Right atrium auricular region (tissue), 2 donors: ENCODE data around the gene SRP19. TPM values are rescaled to one million over a fixed set of nuclear protein-coding genes. Genes with fewer than 3 reads are reported as not detected.

Source experiments
- DNase-seq: peaks from one replicate; pipeline ENCODE4 v3.0.0-alpha.2; 2019; ENCODE audit warnings: low spot score
- H3K27ac ChIP-seq, 2 donors: fragments of 200-600 bp; sonication (generic); 1 replicate in 1 of 2; 2 replicates in 1 of 2; pipeline ENCODE4 v1.5.1; 2016 to 2019
- H3K27me3 ChIP-seq, 2 donors: fragments of 200-600 bp; sonication (generic); one replicate each; pipeline versions ENCODE4 v1.5.1 to v1.6.0; 2017 to 2019
- H3K36me3 ChIP-seq: fragments of 200-600 bp; sonication (generic); one replicate; pipeline ENCODE4 v1.5.1; 2016
- H3K4me1 ChIP-seq, 2 donors: fragments of 200-600 bp; sonication (generic); one replicate each; pipeline versions ENCODE4 v1.5.1 to v1.6.0; 2017 to 2019
- H3K4me3 ChIP-seq, 2 donors: fragments of 200-600 bp; sonication (generic); 1 replicate in 1 of 2; 2 replicates in 1 of 2; pipeline ENCODE4 v1.5.1; 2017 to 2019; ENCODE audit warnings: mild to moderate bottlenecking in 1 of 2, moderate library complexity in 1 of 2
- H3K9me3 ChIP-seq, 2 donors: fragments of 200-600 bp; sonication (generic); one replicate each; pipeline ENCODE4 v1.5.1; 2019
- CTCF ChIP-seq, 2 donors: fragments of 200-600 bp; sonication (generic); IDR thresholded peaks; one replicate each; pipeline ENCODE4 v1.5.1; 2019; ENCODE audit warnings: antibody characterized with exemption in 2 of 2
- total RNA-seq, 2 donors: library from RNA; depleted of rRNA; stranded (reverse); fragments of >200 nt; gene quantifications; one replicate each; pipeline ENCODE4 v1.1.0, GENCODE V29; 2016

The SRP19 gene
- total RNA-seq, 2 donors from 2014 or later, result 48.0 to 57.7 TPM

DNA sequence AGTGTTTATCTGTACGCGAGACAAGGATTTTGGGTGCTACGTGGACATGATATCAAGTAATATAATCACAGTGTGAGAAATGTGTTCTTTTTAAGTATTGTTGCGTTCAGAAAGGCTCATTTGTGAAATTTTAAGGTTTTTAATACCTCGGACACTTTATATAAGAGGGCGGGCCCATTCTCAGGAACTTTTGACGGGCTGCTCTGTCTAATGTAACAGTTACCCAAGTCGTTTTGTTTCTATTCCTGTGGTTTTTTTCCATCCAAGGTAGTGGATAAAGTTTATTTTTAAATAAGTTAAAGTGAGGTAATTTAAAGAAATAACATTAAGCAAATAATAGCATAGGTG is 525 bp downstream of the SRP19 start:
- DNase-seq, result no peak
- H3K4me3 ChIP-seq, result peak overlapping the region; percentile 83 to 85
- no peaks in the 10 kb centered on the region for H3K9me3 ChIP-seq
- peaks cover 0 to 33% of the 10 kb centered on the region in 2 donors for H3K4me1 ChIP-seq
- no peak for TF ChIP-seq CTCF (IDR thresholded peaks at IDR 0.05)
- peaks cover 25% of the 10 kb centered on the region for H3K36me3 ChIP-seq
- H3K27me3 ChIP-seq, result no peaks in the 10 kb centered on the region
- peak overlapping the region; percentile 79 to 87 for H3K27ac ChIP-seq

DNA sequence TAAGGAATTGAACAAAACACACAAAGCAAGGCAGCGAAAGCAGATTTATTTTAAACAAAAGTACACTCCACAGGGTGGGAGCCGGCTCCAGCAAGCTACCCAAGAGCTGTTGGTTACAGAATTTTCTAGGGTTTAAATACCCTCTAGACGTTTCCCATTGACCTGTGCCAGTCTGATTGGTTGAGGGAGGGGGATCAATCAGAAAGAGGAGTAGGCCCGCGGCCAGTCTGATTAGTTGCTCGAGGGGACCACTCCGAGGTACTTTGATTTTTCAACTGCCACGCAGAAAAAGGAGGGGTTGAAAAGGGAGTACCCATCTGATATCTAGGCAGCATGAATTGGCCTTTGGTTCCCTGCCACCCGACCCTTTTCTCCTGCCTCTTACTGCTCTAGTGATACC is 998 bp downstream of the SRP19 start:
- Histone ChIP-seq H3K4me3 (peak overlapping the region; percentile 83 to 85), H3K27me3 (no peaks in the 10 kb centered on the region), H3K36me3 (peaks cover 30% of the 10 kb centered on the region), H3K9me3 (no peaks in the 10 kb centered on the region), H3K4me1 (peaks cover 0 to 33% of the 10 kb centered on the region in 2 donors), H3K27ac (peak overlapping the region in 1 of 2 donors; percentile 87)
- no peak for DNase-seq
- no peak for TF ChIP-seq CTCF (IDR thresholded peaks at IDR 0.05)

- H3K4me1 ChIP-seq, result peaks cover 0 to 33% of the 10 kb centered on the region in 2 donors
- no peak for DNase-seq
- no peak overlapping the region for H3K27ac ChIP-seq
- H3K36me3 ChIP-seq, result peaks cover 44% of the 10 kb centered on the region
- H3K27me3 ChIP-seq, result no peaks in the 10 kb centered on the region
- no peaks in the 10 kb centered on the region for H3K9me3 ChIP-seq
- TF ChIP-seq CTCF (IDR thresholded peaks at IDR 0.05), result no peak
- H3K4me3 ChIP-seq, result no peak overlapping the region
These were observed 2.5 kb downstream of the SRP19 start for GRCh38 chr5:112863549-112863948.

DNA sequence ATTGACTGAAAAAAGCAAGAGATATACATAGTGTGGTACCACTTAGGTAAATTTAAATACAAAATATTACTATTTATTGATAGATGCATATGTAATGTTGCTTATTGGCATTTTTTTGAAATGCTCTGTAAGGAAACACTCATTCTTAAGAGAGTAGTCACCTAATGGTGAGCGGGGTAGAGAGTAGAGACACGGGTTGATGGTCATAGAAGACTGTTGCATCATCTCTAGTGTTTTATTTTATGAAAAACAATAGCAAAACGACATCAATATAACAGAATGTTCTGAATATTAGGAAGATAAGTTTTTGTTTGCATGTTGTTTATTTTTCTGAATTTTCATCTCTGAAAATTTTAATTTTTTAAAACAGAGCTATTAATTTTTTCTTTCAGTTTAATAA is 4.0 kb downstream of the SRP19 start:
- Histone ChIP-seq H3K27ac (no peak overlapping the region), H3K27me3 (no peaks in the 10 kb centered on the region), H3K4me1 (peaks cover 0 to 33% of the 10 kb centered on the region in 2 donors), H3K9me3 (no peaks in the 10 kb centered on the region), H3K36me3 (peaks cover 60% of the 10 kb centered on the region), H3K4me3 (no peak overlapping the region)
- no peak for TF ChIP-seq CTCF (IDR thresholded peaks at IDR 0.05)
- DNase-seq, result no peak

DNA sequence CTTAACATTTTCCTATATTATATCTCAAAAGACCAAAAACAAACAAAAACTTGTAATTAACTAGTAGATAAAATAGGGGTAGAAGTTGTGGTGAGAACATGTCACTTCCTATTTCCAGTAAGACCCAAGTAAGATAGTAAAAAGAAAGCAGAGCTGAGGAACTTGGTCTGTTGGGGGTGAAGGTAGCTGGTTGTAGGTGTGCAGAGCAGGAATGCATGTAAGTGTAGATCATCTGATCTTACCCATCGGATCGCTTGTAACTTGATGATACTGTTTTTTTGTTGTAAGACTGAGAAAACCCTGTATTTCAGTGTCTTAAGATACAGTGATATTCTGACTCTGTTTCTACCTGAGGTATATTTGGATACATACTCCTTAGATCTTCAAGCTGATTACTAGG is 5.7 kb downstream of the SRP19 start:
- no peak overlapping the region for H3K27ac ChIP-seq
- peaks cover 68% of the 10 kb centered on the region for H3K36me3 ChIP-seq
- TF ChIP-seq CTCF (IDR thresholded peaks at IDR 0.05), result no peak

GRCh38 chr5:112867411-112867810 is 6.3 kb downstream of the SRP19 start:
- TF ChIP-seq CTCF (IDR thresholded peaks at IDR 0.05), result no peak
- Histone ChIP-seq H3K27me3 (no peaks in the 10 kb centered on the region), H3K4me1 (peaks cover 0 to 18% of the 10 kb centered on the region in 2 donors), H3K4me3 (no peak overlapping the region), H3K27ac (no peak overlapping the region), H3K9me3 (no peaks in the 10 kb centered on the region), H3K36me3 (peaks cover 68% of the 10 kb centered on the region)
- no peak for DNase-seq

More for the DNA sequence above, 5.7 kb downstream of the SRP19 start:
- peaks cover 0 to 25% of the 10 kb centered on the region in 2 donors for H3K4me1 ChIP-seq
- H3K27me3 ChIP-seq, result no peaks in the 10 kb centered on the region
- H3K9me3 ChIP-seq, result no peaks in the 10 kb centered on the region
- DNase-seq, result no peak
- no peak overlapping the region for H3K4me3 ChIP-seq
